Suprapubic skin (tissue), 4 donors: ENCODE measurements around the gene ARAF.
"Not testable (repeated sequence)": the region's sequence is repeated elsewhere in the genome, so short reads cannot be mapped to it uniquely, and the experiment has no call there.

Experiments
- EP300 ChIP-seq: sonication (generic); formaldehyde crosslinking; IDR thresholded peaks from one replicate; pipeline ENCODE4 v1.6.1; 2017; ENCODE audit warnings: antibody characterized with exemption
- POLR2A ChIP-seq, 2 donors: fragments of 450-650 bp; IDR thresholded peaks; one replicate each; pipeline ENCODE4 v1.6.1; 2017; ENCODE audit warnings: antibody characterized with exemption in 2 of 2, mild to moderate bottlenecking in 2 of 2, moderate library complexity in 2 of 2
- POLR2AphosphoS5 ChIP-seq, 3 donors: sonication (generic); formaldehyde crosslinking; IDR thresholded peaks; one replicate each; pipeline ENCODE4 v1.6.1; 2017; ENCODE audit warnings: antibody characterized with exemption in 3 of 3
- TF ChIP-seq, protein P1 (sequence below), 2 donors: fragments of 200-600 bp in 1 of 2; fragments of 450-650 bp in 1 of 2; sonication (generic) in 1 of 2; IDR thresholded peaks; one replicate each; pipeline ENCODE4 v1.5.1; 2016 to 2019; ENCODE audit warnings: antibody characterized with exemption in 2 of 2, mild to moderate bottlenecking in 1 of 2, moderate library complexity in 1 of 2

- not testable (repeated sequence) for TF ChIP-seq POLR2AphosphoS5 (IDR thresholded peaks at IDR 0.05); POLR2A (IDR thresholded peaks at IDR 0.05); EP300
- TF ChIP-seq, protein P1, sequence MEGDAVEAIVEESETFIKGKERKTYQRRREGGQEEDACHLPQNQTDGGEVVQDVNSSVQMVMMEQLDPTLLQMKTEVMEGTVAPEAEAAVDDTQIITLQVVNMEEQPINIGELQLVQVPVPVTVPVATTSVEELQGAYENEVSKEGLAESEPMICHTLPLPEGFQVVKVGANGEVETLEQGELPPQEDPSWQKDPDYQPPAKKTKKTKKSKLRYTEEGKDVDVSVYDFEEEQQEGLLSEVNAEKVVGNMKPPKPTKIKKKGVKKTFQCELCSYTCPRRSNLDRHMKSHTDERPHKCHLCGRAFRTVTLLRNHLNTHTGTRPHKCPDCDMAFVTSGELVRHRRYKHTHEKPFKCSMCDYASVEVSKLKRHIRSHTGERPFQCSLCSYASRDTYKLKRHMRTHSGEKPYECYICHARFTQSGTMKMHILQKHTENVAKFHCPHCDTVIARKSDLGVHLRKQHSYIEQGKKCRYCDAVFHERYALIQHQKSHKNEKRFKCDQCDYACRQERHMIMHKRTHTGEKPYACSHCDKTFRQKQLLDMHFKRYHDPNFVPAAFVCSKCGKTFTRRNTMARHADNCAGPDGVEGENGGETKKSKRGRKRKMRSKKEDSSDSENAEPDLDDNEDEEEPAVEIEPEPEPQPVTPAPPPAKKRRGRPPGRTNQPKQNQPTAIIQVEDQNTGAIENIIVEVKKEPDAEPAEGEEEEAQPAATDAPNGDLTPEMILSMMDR (IDR thresholded peaks at IDR 0.05): not testable (repeated sequence)
These were observed 47.7 kb upstream of the ARAF start for GRCh38 chrX:47513034-47513965.
